ENCODE results near the gene PLPP1.

PLPP1 gene

GRCh38 chr5:55446640-55447351, 88.0 kb downstream of the PLPP1 start:
- DNase-seq (ENCODE audit: low read depth) = no peak

GRCh38 chr5:55445791-55446190, 89.0 kb downstream of the PLPP1 start:
- DNase-seq (ENCODE audit: low read depth) = no peak

- DNase-seq (ENCODE audit: low read depth) = no peak
These were observed 92.8 kb downstream of the PLPP1 start for GRCh38 chr5:55441954-55442353.

GRCh38 chr5:55441107-55441771, 93.5 kb downstream of the PLPP1 start:
- no peak for DNase-seq (ENCODE audit: low read depth)

GRCh38 chr5:55440188-55440646, 94.5 kb downstream of the PLPP1 start:
- DNase-seq (ENCODE audit: low read depth) = no peak

- DNase-seq (ENCODE audit: low read depth) = no peak
These were observed 95.8 kb downstream of the PLPP1 start for GRCh38 chr5:55438998-55439397.

GRCh38 chr5:55437859-55438206, 96.9 kb downstream of the PLPP1 start:
- no peak for DNase-seq (ENCODE audit: low read depth)

GRCh38 chr5:55437452-55437851, 97.3 kb downstream of the PLPP1 start:
- DNase-seq (ENCODE audit: low read depth) = no peak

GRCh38 chr5:55432549-55432948, 102.2 kb downstream of the PLPP1 start:
- DNase-seq (ENCODE audit: low read depth) = no peak

- no peak for DNase-seq (ENCODE audit: low read depth)
These were observed 105.0 kb downstream of the PLPP1 start for GRCh38 chr5:55429613-55430253.

GRCh38 chr5:55429221-55429612, 105.5 kb downstream of the PLPP1 start:
- DNase-seq (ENCODE audit: low read depth) = no peak

- DNase-seq (ENCODE audit: low read depth) = no peak
These were observed 107.6 kb downstream of the PLPP1 start for GRCh38 chr5:55427157-55427556.

GRCh38 chr5:55426455-55426854, 108.3 kb downstream of the PLPP1 start:
- no peak for DNase-seq (ENCODE audit: low read depth)

GRCh38 chr5:55421074-55421529, 113.7 kb downstream of the PLPP1 start:
- DNase-seq (ENCODE audit: low read depth) = no peak

GRCh38 chr5:55418994-55419968, 115.5 kb downstream of the PLPP1 start:
- no peak for DNase-seq (ENCODE audit: low read depth)

GRCh38 chr5:55416306-55416705, 118.5 kb downstream of the PLPP1 start:
- no peak for DNase-seq (ENCODE audit: low read depth)

GRCh38 chr5:55415071-55415470, 119.7 kb downstream of the PLPP1 start:
- no peak for DNase-seq (ENCODE audit: low read depth)

GRCh38 chr5:55413644-55414043, 121.1 kb downstream of the PLPP1 start:
- DNase-seq (ENCODE audit: low read depth) = no peak

GRCh38 chr5:55411876-55412275, 122.9 kb downstream of the PLPP1 start:
- no peak for DNase-seq (ENCODE audit: low read depth)

GRCh38 chr5:55410845-55411244, 123.9 kb downstream of the PLPP1 start:
- DNase-seq (ENCODE audit: low read depth) = no peak

GRCh38 chr5:55409775-55410174, 125.0 kb downstream of the PLPP1 start:
- no peak for DNase-seq (ENCODE audit: low read depth)

- no peak for DNase-seq (ENCODE audit: low read depth)
These were observed 126.8 kb downstream of the PLPP1 start for GRCh38 chr5:55407984-55408383.

Data from HS-27A (cell line).